Hepatocyte (in vitro differentiated cells): ENCODE results near the gene OTOGL. TPM values are rescaled to one million over a fixed set of nuclear protein-coding genes. Genes with fewer than 3 reads are reported as not detected.

Experiments used
- DNase-seq: peaks from one replicate; pipeline ENCODE4 v3.0.0-alpha.2; 2016; ENCODE audit warnings: low spot score
- H2AFZ ChIP-seq: fragments of 200-600 bp; sonication (generic); 2 replicates; pipeline ENCODE4 v1.6.0; 2016; ENCODE audit warnings: antibody characterized with exemption, mild to moderate bottlenecking
- H3K27ac ChIP-seq: fragments of 200-600 bp; sonication (generic); 2 replicates; pipeline ENCODE4 v1.5.1; 2016; ENCODE audit warnings: mild to moderate bottlenecking
- H3K27me3 ChIP-seq: fragments of 200-600 bp; sonication (generic); 2 replicates; pipeline ENCODE4 v1.6.1; 2016
- H3K36me3 ChIP-seq: fragments of 200-600 bp; sonication (generic); replicated peaks from 2 replicates; pipeline ENCODE4 v1.5.1; 2016; ENCODE audit warnings: low read depth; ENCODE audit not compliant: insufficient read depth
- H3K4me1 ChIP-seq: fragments of 200-600 bp; sonication (generic); 2 replicates; pipeline ENCODE4 v1.5.1; 2016; ENCODE audit warnings: mild to moderate bottlenecking, moderate library complexity; ENCODE audit not compliant: insufficient read depth
- H3K4me2 ChIP-seq: fragments of 200-600 bp; sonication (generic); 2 replicates; pipeline ENCODE4 v1.6.0; 2016
- H3K4me3 ChIP-seq: fragments of 200-600 bp; sonication (generic); 2 replicates; pipeline ENCODE4 v1.5.1; 2016; ENCODE audit warnings: mild to moderate bottlenecking
- H3K79me2 ChIP-seq: fragments of 200-600 bp; sonication (generic); 2 replicates; pipeline ENCODE4 v1.6.0; 2017; ENCODE audit warnings: mild to moderate bottlenecking
- H3K9me2 ChIP-seq: fragments of 200-600 bp; sonication (generic); replicated peaks from 2 replicates; pipeline ENCODE4 v1.6.0; 2017; ENCODE audit warnings: mild to moderate bottlenecking; ENCODE audit not compliant: insufficient read depth
- H3K9me3 ChIP-seq: fragments of 200-600 bp; sonication (generic); 2 replicates; pipeline ENCODE4 v1.5.1; 2016; ENCODE audit warnings: low read depth, mild to moderate bottlenecking
- H4K20me1 ChIP-seq: fragments of 200-600 bp; sonication (generic); 2 replicates; pipeline ENCODE4 v1.6.0; 2016; ENCODE audit warnings: mild to moderate bottlenecking; ENCODE audit not compliant: insufficient read depth, poor library complexity, severe bottlenecking
- CTCF ChIP-seq: fragments of 200-600 bp; sonication (generic); IDR thresholded peaks from 2 replicates; pipeline ENCODE4 v1.5.1; 2016; ENCODE audit warnings: antibody characterized with exemption, mild to moderate bottlenecking; ENCODE audit not compliant: poor library complexity
- EZH2 ChIP-seq: fragments of 200-600 bp; sonication (generic); IDR thresholded peaks from 2 replicates; pipeline ENCODE4 v1.6.1; 2016; ENCODE audit warnings: antibody characterized with exemption, mild to moderate bottlenecking, borderline replicate concordance
- EZH2phosphoT487 ChIP-seq: fragments of 200-600 bp; sonication (generic); IDR thresholded peaks from one replicate; pipeline ENCODE4 v1.6.1; 2018; ENCODE audit warnings: antibody characterized with exemption, mild to moderate bottlenecking, low read depth, moderate library complexity; ENCODE audit not compliant: unreplicated experiment, severe bottlenecking
- WGBS: methylation state at CpG from one replicate; pipeline ENCODE4 v1.1.6; 2016; ENCODE audit warnings: low lambda C conversion rate; ENCODE audit errors: missing lambda C conversion rate; 5-methylcytosine and 5-hydroxymethylcytosine counted together
- polyA plus RNA-seq: library from polyadenylated mRNA; unstranded; fragments of >200 nt; fragmentation: Nextera tagmentation; extraction: Ambion mirVana; gene quantifications from 2 replicates; pipeline ENCODE4 v1.2.1, GENCODE V29; 2016
- total RNA-seq: library from RNA; depleted of rRNA; stranded (reverse); fragments of >200 nt; gene quantifications from 2 replicates; pipeline ENCODE4 v1.2.3, GENCODE V29; 2014

Gene OTOGL
- total and polyA plus RNA-seq, 2 experiments from 2014 or later = 0.33 TPM; not detected in 1

GRCh38 chr12:80316222-80316621 is 216.9 kb downstream of the OTOGL start:
- Histone ChIP-seq H3K36me3 (no peaks in the 10 kb centered on the region), H3K4me1 (peaks cover 5% of the 10 kb centered on the region), H3K79me2 (no peaks in the 10 kb centered on the region), H3K27me3 (no peaks in the 10 kb centered on the region), H3K9me2 (no peaks in the 10 kb centered on the region), H3K9me3 (no peaks in the 10 kb centered on the region), H3K27ac (no peak overlapping the region), H2AFZ (no peak overlapping the region), H3K4me3 (no peak overlapping the region), H3K4me2 (no peak overlapping the region), H4K20me1 (no peaks in the 10 kb centered on the region)
- TF ChIP-seq EZH2 = no peak
- TF ChIP-seq EZH2phosphoT487 = no peak
- TF ChIP-seq CTCF = no peak
- 87% methylated on average over 2 of the region's 2 CpGs for WGBS
- DNase-seq = no peak

DNA sequence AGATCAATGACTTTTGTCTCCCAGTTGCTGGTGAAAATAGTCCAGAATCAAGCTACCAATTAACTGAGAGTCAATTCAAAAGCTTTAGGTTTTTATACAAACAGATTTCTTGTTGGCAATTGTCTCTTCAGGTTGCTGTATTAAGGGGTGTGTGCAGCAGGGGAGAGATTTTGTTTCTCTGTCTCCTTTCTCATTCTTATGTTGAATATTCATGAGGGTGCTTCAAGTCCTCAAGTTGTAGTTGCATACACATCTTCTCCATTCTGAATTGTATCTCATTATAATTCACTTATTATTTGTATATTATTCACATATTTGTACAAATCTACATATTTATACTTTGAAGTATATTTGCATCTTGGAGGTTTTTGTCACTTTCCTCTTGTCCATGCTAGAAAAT is 218.0 kb downstream of the OTOGL start:
- Histone ChIP-seq H3K79me2 (no peaks in the 10 kb centered on the region), H4K20me1 (no peaks in the 10 kb centered on the region), H3K27me3 (no peaks in the 10 kb centered on the region), H3K4me3 (no peak overlapping the region), H3K4me2 (no peak overlapping the region), H3K9me3 (no peaks in the 10 kb centered on the region), H2AFZ (no peak overlapping the region), H3K36me3 (no peaks in the 10 kb centered on the region), H3K27ac (no peak overlapping the region), H3K9me2 (no peaks in the 10 kb centered on the region), H3K4me1 (peaks cover 7% of the 10 kb centered on the region)
- TF ChIP-seq EZH2phosphoT487 (no peak), CTCF (no peak), EZH2 (no peak)
- no peak for DNase-seq

GRCh38 chr12:80317899-80318298 is 218.6 kb downstream of the OTOGL start:
- no peaks in the 10 kb centered on the region for H3K27me3 ChIP-seq
- H3K9me3 ChIP-seq = no peaks in the 10 kb centered on the region
- 0% methylated on average over 1 of the region's 1 CpG for WGBS
- peaks cover 7% of the 10 kb centered on the region for H3K4me1 ChIP-seq
- no peak overlapping the region for H3K4me3 ChIP-seq
- no peak overlapping the region for H2AFZ ChIP-seq
- H3K36me3 ChIP-seq = no peaks in the 10 kb centered on the region
- no peak overlapping the region for H3K4me2 ChIP-seq
- no peak for DNase-seq
- H3K27ac ChIP-seq = no peak overlapping the region
- TF ChIP-seq CTCF (no peak), EZH2phosphoT487 (no peak)
- no peaks in the 10 kb centered on the region for H3K9me2 ChIP-seq
- no peaks in the 10 kb centered on the region for H3K79me2 ChIP-seq
- no peaks in the 10 kb centered on the region for H4K20me1 ChIP-seq

GRCh38 chr12:80320121-80320678 is 220.9 kb downstream of the OTOGL start:
- Histone ChIP-seq H3K4me2 (no peak overlapping the region), H3K27ac (no peak overlapping the region), H3K36me3 (no peaks in the 10 kb centered on the region), H3K79me2 (no peaks in the 10 kb centered on the region), H3K4me1 (peaks cover 7% of the 10 kb centered on the region), H3K9me2 (no peaks in the 10 kb centered on the region), H3K27me3 (no peaks in the 10 kb centered on the region), H3K4me3 (no peak overlapping the region), H2AFZ (no peak overlapping the region), H4K20me1 (no peaks in the 10 kb centered on the region), H3K9me3 (no peaks in the 10 kb centered on the region)
- TF ChIP-seq CTCF = no peak
- TF ChIP-seq EZH2 = no peak
- no peak for TF ChIP-seq EZH2phosphoT487
- 61% methylated on average over 2 of the region's 2 CpGs for WGBS
- no peak for DNase-seq
